ENCODE data around the gene CLIC5.

DNA sequence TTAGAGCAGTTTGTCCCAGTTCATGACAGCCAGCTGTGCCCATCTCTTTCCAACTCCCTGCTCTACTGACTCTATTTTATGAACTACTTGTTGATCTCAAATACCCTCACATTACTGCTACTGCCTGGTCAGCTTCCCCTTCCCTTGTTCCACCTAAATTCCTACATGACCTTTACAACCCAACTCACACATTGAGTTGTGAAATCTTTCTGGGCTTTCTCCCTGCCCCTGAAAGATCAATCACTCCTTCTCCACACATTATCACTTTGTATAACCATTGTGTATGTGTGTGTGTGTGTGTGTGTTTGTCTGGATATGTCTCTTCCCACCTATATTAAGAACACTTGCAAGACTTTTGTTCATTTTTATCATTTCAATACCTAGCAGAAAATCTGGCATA lies 42.1 kb upstream of the CLIC5 start:
- TF ChIP-seq CTCF (IDR thresholded peaks at IDR 0.05) (no peak), POLR2A (IDR thresholded peaks at IDR 0.05) (no peak)

Measured in esophagus squamous epithelium (tissue), 4 donors.